Erythroblast (primary cell): ENCODE data around the gene DLGAP4.

Experiments used
- GATA1 ChIP-seq: IDR thresholded peaks from 2 replicates; pipeline ENCODE4 v1.6.1; 2011; ENCODE audit warnings: low read depth, mild to moderate bottlenecking, control low read depth, low read length, moderate library complexity
- POLR2A ChIP-seq: IDR thresholded peaks from 2 replicates; pipeline ENCODE4 v1.6.1; 2011; ENCODE audit warnings: mild to moderate bottlenecking, low read length

DNA sequence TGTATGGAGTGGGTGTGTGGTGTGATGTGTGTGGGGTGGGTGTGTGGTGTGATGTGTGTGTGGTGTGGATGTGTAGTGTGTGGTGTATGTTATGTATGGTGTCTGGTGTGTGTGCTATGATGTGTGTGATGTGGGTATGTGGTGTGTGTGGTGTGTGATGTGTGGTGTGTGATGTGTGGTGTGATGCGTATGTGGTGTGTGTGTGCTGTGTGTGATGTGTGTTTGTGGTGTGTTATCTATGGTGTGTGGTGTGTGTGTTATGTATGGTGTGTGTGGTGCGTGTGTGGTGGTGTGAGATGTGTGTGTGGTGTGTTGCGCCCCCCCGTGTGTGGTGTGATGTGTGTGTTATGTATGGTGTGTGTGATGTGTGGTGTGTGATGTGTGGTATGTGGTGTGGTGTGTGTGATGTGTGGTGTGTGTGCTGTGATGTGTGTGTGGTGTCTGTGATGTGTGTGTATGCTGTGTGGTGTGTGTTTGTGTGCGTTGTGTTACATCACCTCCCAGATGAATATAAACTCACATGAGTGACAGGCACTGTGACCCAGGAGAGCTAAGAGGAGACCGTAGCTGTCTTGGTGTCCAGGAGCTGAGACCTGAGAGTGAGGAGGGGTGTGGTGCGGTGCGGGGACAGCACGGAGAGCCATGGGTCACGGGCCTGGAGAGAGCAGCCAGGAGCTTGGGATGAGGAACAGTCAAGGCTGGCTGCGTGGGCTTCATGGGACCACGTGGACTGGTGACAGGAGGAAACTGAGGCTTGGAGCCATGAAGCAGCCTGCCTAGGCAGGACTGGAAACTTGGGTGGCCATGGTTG, 8.8 kb downstream of the DLGAP4 start:
- no peak for TF ChIP-seq POLR2A
- TF ChIP-seq GATA1, result no peak
